GM12872 (cell line): ENCODE data around the gene PLEKHM3.

Experiments
- TF ChIP-seq, protein P1 (sequence below): IDR thresholded peaks from 3 replicates; pipeline ENCODE4 v1.5.1; 2011; ENCODE audit warnings: low read depth, mild to moderate bottlenecking, low read length, moderate library complexity; ENCODE audit not compliant: insufficient read depth

PLEKHM3 gene

DNA sequence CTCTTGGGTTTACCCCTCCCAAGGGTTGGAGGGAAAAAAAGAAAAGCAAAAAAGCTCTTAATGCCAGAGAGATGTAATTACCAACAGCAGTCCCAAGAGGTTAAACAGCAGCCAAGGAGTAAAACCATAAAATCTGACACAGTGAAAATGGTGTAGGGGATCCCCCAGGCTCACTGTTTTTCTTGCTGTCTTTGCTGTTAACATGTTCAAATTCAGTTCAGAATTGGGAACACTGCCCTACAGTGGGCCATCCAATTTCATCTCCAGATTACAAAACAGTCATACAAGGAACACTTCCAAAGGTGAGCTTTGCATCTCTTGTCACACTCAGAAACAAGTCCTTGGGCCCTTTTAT is 54.5 kb downstream of the PLEKHM3 start:
- TF ChIP-seq, protein P1, sequence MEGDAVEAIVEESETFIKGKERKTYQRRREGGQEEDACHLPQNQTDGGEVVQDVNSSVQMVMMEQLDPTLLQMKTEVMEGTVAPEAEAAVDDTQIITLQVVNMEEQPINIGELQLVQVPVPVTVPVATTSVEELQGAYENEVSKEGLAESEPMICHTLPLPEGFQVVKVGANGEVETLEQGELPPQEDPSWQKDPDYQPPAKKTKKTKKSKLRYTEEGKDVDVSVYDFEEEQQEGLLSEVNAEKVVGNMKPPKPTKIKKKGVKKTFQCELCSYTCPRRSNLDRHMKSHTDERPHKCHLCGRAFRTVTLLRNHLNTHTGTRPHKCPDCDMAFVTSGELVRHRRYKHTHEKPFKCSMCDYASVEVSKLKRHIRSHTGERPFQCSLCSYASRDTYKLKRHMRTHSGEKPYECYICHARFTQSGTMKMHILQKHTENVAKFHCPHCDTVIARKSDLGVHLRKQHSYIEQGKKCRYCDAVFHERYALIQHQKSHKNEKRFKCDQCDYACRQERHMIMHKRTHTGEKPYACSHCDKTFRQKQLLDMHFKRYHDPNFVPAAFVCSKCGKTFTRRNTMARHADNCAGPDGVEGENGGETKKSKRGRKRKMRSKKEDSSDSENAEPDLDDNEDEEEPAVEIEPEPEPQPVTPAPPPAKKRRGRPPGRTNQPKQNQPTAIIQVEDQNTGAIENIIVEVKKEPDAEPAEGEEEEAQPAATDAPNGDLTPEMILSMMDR, result no peak

DNA sequence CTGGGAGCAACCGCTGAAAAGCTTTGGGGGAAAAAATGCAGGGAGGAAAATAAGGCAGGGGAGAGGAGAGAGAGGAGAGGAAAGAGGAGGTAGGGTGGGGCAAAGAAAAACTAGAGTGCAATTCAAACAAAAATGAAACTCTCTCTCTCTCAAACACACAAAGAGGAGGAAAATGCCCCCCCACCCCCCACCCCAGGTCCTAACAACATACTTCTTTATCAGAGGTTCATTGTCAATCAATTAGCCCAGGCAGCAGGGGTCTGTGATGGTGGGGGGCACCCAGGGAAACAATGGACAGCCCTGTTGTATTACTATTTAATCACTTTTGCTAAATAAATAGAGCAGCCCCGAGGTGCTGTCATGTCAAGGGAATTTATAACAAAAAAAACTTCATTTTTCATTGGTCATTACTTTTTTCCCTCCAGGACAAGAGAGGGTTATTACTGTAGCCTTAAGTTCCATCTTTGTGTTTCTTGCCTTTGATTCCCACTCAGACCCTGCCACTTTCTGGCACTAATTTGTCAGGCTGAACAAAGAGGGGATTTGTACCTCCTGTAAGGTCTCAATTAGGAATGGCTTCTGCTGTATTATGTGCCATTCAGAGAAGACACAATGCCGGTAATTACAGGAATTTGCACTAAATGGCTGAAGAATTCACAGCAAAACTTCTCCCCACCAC is 55.0 kb downstream of the PLEKHM3 start:
- TF ChIP-seq, protein P1, result no peak

DNA sequence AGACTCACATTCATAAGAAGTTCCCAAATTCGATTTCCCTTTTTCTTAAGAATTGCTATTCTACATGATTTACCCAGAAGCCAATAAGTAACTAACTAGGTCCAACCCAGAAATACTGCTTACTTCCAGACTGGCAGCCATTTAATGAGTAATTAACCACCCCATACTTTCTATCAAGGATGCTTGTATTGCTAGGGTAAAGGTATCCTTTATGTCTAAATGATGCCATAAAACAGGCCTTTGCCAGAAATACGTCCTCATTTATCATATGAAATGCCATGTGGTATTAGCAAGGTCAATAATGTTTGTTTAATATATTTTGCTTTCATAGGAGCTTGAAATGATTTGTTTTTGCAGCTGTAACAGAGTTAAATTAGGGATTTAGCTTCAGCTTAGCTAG is 56.1 kb downstream of the PLEKHM3 start:
- TF ChIP-seq, protein P1, result no peak

DNA sequence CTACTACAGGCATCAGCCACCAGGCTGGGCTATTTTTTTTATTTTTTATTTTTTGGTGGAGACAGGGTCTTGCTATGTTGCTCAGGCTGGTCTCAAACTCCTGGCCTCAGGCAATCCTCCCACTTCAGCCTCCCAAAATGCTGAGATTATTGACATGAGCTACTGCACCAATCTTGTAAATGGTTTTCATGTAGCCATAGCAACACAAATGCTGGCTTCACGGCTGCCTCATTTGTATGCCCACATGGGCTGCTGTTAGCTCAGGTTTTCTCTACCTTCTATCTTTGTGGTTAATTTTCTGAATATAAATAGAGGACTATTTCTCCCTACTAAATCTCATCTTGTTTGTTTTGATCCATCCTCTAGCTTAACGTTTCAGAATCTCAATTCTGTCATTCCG is 58.2 kb downstream of the PLEKHM3 start:
- TF ChIP-seq, protein P1, result no peak

DNA sequence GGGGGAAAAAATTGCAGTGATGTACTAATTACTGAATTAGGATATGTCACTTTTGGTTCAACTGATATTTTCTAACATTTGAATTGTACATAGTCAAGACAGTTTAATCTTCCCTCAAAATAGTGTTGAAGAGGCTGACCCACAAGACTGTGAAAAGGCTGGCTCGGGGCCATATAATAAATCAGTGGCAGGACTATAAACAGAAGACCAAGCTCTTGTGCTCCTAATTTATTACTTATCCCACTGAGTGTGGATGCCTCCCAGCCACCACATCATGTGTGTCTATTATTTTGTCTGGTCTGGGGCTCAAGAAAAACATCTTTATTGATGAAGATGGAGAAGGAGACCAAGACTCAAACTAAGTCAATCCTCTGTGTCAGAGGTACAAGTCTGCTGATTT is 64.4 kb downstream of the PLEKHM3 start:
- TF ChIP-seq, protein P1, result no peak

DNA sequence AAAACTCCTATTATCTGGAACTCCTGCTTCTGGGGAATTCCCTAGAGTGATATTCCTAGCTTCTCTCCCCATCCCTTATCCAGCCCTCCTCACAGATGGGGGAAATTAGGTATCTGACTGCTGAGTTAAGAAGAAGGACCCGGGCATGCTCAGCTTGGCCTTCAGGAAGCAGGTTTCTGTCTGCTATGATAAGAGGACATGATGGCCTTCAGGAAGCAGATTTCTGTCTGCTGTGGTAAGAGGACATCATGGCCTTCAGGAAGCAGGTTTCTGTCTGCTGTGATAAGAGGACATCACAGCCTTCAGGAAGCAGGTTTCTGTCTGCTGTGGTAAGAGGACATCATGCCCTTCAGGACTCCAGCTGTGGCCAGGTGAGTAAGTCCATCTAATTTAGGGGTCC is 65.2 kb downstream of the PLEKHM3 start:
- TF ChIP-seq, protein P1, result no peak

DNA sequence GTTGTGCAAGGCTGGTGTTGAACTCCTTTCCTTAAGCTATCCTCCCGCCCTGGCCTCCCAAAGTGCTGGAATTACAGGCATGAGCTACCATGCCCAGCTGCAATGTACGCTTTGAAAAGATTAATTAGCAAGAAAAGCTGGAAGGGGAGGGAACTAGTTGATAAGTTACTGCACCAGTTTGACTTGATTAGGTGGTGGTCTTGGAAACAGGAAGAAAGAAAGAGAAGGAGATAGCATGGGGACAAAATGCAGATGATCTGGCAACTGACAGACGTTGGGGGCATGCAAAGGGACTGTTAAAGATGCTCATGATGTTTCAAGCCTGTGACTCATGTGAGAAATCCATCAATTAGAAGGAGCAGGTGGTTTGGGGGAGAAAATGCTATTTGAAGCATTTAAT is 68.6 kb downstream of the PLEKHM3 start:
- TF ChIP-seq, protein P1, result no peak
